GM18511 (cell line): ENCODE results near the gene GNAQ.
"Not testable (repeated sequence)": the region's sequence is repeated elsewhere in the genome, so short reads cannot be mapped to it uniquely, and the experiment has no call there.

ENCODE experiments used
- ATAC-seq: cut with Tn5 transposase; IDR thresholded peaks from one replicate; pipeline ENCODE4 v1.9.1; 2021; ENCODE audit warnings: mild to moderate bottlenecking, moderate library complexity; ENCODE audit not compliant: unreplicated experiment

The GNAQ gene

DNA sequence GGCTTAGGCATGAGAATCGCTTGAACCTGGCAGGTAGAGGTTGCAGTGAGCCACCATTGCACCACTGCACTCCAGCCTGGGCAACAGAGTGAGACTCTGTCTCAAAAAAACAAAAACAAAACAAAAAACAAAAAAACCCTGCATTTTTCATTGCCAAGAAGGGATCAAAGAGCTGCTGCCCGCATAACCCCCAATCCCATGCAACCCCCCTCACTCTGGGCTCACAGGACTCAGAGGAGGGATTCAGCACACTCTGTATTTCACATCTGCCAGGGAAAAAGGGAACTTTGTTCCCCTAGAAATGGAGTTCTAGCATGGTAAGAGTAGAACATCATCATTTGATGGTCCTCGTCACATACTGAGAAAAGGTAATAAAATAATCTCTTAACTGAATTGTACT, 229.5 kb downstream of the GNAQ start:
- no peak for ATAC-seq

GRCh38 chr9:77800924-77801551, 230.6 kb downstream of the GNAQ start:
- ATAC-seq: no peak

DNA sequence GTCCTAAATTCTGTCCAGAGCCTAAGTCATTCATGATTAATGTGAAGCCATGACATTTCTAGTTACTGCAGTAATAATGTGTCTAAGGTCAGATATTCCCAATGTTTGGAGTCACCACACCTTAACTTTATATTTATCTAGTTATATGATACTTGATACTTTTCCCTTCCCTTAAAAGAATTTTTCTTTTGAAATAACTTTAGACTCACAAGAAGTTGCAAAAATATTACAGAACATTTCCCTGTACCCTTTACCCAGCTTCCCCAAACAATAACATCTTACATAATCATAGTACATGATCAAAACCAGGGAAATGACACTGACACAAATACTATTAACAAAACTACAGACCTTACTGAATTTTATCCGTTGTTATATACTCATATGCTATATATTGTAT, 233.5 kb downstream of the GNAQ start:
- ATAC-seq: no peak

GRCh38 chr9:77794985-77795384, 236.6 kb downstream of the GNAQ start:
- ATAC-seq: no peak

- no peak for ATAC-seq
Observed at GRCh38 chr9:77793849-77794248, 237.8 kb downstream of the GNAQ start.

- no peak for ATAC-seq
Observed at GRCh38 chr9:77789891-77790290, 241.7 kb downstream of the GNAQ start.

GRCh38 chr9:77785341-77785740, 246.3 kb downstream of the GNAQ start:
- ATAC-seq: no peak

DNA sequence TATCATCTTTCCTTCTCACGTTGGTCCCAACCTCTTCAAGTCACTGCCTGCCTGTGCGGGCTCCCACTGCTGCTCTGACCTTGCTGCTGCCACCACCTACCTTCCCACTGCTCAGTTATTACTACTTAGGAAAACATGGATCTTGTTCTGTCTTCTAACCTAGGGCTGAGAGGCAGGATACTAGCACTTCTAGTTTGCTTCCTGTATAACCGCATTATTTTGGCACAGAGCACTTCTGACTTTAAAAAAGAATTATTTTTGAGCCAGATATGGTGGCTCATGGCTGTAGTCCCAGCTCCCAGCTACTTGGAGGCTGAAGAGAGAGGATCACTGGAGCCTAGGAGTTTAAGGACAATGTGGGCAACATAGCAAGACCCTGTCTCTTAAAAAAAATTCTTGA, 248.1 kb downstream of the GNAQ start:
- no peak for ATAC-seq

DNA sequence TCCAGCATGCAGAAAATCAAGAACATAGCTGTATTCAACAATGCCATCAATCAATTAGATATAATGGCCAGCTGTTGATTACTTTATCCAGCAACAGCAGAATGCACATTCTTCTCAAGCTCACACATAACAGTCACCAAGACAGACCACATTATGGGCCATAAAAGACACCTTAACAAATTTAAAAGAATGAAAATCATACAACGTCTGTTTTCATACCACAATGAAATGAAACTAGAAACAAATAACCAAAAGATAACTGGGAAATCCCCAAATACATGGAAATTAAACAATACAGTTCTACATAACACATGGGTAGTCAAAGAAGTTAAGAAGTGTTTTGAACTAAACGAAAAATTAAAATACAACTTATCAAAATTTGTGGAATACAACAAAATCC, 252.6 kb downstream of the GNAQ start:
- no peak for ATAC-seq

GRCh38 chr9:77773381-77773780, 258.2 kb downstream of the GNAQ start:
- no peak for ATAC-seq

DNA sequence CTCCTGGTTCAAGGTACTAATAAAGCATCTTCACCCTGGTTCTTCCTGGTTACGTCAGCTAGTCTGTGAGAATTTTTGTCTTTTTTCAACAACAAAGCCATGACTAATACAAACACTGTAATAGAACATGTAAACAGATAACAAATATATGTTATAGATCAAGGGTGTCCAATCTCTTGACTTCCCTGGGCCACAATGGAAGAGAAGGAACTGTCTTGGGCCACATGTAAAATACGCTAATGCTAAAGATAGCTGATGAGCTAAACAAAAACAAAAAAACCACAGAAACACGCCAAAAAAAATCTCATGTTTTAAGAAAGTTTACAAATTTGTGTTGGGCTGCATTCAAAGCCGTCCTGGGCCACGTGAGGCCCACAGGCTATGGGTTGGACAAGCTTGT, 259.0 kb downstream of the GNAQ start:
- ATAC-seq: no peak

DNA sequence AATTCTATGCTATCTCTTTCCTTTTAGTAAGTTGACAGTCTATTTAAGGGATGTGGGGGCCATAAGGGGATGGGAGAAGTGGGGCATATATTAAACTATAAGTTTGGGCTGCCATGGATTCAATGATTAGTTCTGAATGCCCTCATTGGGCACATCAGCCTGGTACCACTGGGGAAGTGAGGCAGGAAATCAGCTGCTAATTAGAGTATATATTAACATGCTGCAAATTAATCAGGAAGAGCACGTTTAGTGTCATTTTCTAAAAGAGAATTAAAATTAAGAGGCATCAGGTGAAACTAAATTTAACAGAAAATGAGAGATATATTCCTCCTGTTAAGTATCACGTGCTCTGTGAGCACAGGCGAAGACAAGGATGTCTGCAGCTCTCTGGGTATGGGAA, 260.4 kb downstream of the GNAQ start:
- no peak for ATAC-seq

GRCh38 chr9:77770340-77770739, 261.3 kb downstream of the GNAQ start:
- ATAC-seq: no peak

DNA sequence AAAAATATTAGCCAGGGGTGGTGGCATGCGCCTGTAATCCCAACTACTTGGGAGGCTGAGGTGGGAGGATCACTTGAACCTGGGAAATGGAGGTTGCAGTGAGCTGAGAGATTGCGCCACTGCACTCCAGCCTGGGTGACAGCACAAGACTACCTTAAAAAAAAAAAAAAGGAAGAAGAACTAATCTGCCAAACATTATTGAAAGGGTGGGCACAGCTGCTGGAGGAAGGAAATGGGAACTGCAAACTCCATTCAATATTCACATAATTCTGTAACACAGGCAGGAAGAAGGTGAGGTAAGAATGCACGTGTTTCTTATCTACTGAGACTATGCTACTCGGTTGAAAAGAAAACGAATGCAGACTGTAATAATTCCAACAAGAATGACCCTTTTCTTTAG, 262.4 kb downstream of the GNAQ start:
- no peak for ATAC-seq

GRCh38 chr9:77766587-77766986, 265.0 kb downstream of the GNAQ start:
- no peak for ATAC-seq

DNA sequence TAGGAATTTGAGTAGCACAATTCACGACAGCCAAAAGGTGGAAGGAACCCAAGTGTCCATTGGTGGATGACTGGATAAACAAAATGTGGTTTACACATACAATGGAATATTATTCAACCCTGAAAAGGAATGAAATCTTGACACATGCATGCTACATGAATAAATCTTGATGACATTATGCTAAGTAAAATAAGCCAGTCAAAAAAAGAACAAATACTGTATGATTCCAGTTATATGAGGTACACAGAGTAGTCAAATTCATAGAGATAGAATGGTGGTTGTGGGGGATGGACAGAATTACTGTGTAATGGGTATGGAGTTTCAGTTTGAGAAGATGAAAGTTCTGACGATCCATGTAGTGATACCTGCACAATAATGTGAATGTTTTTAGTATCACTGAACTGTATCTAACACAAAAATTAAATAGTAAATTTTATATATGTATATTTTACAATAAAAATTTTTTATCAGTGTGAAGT, 265.8 kb downstream of the GNAQ start:
- no peak for ATAC-seq

DNA sequence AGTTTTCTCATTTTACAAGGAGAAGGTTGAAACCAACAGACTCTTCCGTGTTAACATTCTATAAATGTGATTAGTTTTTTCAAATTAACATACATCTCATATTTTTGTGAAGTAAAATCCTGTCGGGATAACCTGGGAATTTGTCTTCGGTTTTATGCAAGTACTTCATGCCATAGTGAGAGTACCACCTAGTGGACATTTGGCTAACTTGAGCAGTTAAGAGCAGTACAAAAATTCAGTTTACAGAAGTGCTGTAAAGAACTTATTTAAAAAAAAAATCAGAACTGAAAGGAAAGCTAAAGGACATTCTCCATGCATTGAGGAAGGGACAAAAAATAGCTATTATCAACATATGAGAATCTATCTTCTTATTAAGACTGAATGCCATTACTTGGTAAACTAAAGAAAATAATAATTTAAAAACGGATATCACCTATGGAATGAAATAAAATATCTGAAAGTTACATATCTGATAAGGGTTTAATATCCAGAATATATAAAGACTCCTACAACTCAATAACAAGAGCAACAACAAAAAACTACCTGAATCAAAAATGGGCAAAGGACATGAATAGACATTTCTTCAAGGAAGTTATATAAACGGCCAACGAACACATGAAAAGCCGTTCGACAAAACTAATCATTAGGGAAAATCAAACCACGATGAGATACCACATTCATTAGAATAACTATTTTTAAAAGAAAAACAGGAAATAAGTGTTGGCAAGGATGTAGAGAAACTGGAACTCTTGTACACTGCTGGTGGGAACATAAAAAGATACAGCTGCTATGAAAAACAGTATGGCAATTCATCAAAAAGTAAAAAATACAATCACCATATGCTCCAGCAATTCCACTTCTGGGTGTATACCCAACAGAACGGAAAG, 266.5 kb downstream of the GNAQ start:
- ATAC-seq: no peak

GRCh38 chr9:77763566-77763965, 268.0 kb downstream of the GNAQ start:
- ATAC-seq: no peak

- not testable (repeated sequence) for ATAC-seq
Observed at GRCh38 chr9:77760919-77761318, 270.7 kb downstream of the GNAQ start.

- ATAC-seq: no peak
Observed at GRCh38 chr9:77759391-77759790, 272.2 kb downstream of the GNAQ start.

GRCh38 chr9:77756449-77756848, 275.2 kb downstream of the GNAQ start:
- ATAC-seq: no peak

DNA sequence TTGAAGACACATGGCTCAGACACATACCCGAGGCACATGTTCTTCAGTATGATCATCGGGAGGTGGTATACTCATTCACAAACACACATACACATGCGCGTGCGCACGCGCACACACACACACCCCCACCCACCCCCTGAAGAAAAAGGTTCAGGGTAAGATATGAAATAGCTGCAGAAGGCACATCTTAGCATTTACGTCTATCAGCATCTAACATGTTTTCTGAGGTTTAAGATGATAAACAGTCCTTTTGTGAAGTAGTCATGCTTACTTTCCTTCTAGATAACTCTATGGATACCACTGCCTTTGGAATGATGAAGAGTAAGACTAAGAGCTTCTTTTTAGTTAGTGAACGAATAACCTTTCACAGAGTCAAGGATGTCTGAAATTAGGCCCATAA, 278.4 kb downstream of the GNAQ start:
- ATAC-seq: no peak
